NCI-H82 (cell line): ENCODE results near the gene NANOS3.
A peak's percentile ranks its signal among the peaks of the same experiment; 100 is the strongest.
"Not testable (repeated sequence)": the region's sequence is repeated elsewhere in the genome, so short reads cannot be mapped to it uniquely, and the experiment has no call there.

Experiments
- DNase-seq: peaks from one replicate; lab custom pipeline; 2025; lab: John Stamatoyannopoulos, UW

The NANOS3 gene

GRCh38 chr19:13843104-13843921 is 33.6 kb upstream of the NANOS3 start:
- DNase-seq: peak; percentile 64

- no peak for DNase-seq
Measured at GRCh38 chr19:13844130-13844631, 32.8 kb upstream of the NANOS3 start.

GRCh38 chr19:13846557-13847406 is 30.2 kb upstream of the NANOS3 start:
- DNase-seq: peak; percentile 80

- DNase-seq: peak; percentile 94
Measured at GRCh38 chr19:13847407-13848339, 29.3 kb upstream of the NANOS3 start.

GRCh38 chr19:13848340-13848677 is 28.6 kb upstream of the NANOS3 start:
- DNase-seq: no peak

GRCh38 chr19:13848798-13849676 is 27.9 kb upstream of the NANOS3 start:
- no peak for DNase-seq

GRCh38 chr19:13849991-13850909 is 26.7 kb upstream of the NANOS3 start:
- peak; percentile 71 for DNase-seq

GRCh38 chr19:13850910-13851733 is 25.8 kb upstream of the NANOS3 start:
- DNase-seq: no peak

GRCh38 chr19:13851734-13852114 is 25.2 kb upstream of the NANOS3 start:
- not testable (repeated sequence) for DNase-seq

- not testable (repeated sequence) for DNase-seq
Measured at GRCh38 chr19:13852171-13852707, 24.7 kb upstream of the NANOS3 start.

GRCh38 chr19:13856497-13856896 is 20.4 kb upstream of the NANOS3 start:
- no peak for DNase-seq

- peak; percentile 86 for DNase-seq
Measured at GRCh38 chr19:13859361-13859880, 17.5 kb upstream of the NANOS3 start.

GRCh38 chr19:13860679-13861391 is 16.1 kb upstream of the NANOS3 start:
- DNase-seq: no peak

- no peak for DNase-seq
Measured at GRCh38 chr19:13861392-13861713, 15.6 kb upstream of the NANOS3 start.

- peak; percentile 92 for DNase-seq
Measured at GRCh38 chr19:13861714-13862531, 15.0 kb upstream of the NANOS3 start.

GRCh38 chr19:13864046-13864666 is 12.8 kb upstream of the NANOS3 start:
- DNase-seq: peak; percentile 74
